Esophagus muscularis mucosa (tissue), 4 donors: Measurements from ENCODE around the gene HSD17B11.
A peak's percentile ranks its signal among the peaks of the same experiment; 100 is the strongest.

Source experiments
- EP300 ChIP-seq: sonication (generic); formaldehyde crosslinking; IDR thresholded peaks from one replicate; pipeline ENCODE4 v1.6.1; 2017; ENCODE audit warnings: antibody characterized with exemption
- POLR2A ChIP-seq: fragments of 450-650 bp; IDR thresholded peaks from one replicate; pipeline ENCODE4 v1.6.1; 2017; ENCODE audit warnings: antibody characterized with exemption, moderate library complexity, mild to moderate bottlenecking, low read depth
- POLR2AphosphoS5 ChIP-seq, 2 donors: sonication (generic); formaldehyde crosslinking; IDR thresholded peaks; one replicate each; pipeline ENCODE4 v1.6.1; 2017; ENCODE audit warnings: antibody characterized with exemption in 2 of 2
- TF ChIP-seq, protein P1 (sequence below), 3 experiments: fragments of 200-600 bp in 2 of 3; fragments of 450-650 bp in 1 of 3; sonication (generic) in 2 of 3; IDR thresholded peaks; one replicate each; pipeline ENCODE4 v1.5.1; 2017 to 2019; ENCODE audit warnings: antibody characterized with exemption in 3 of 3, mild to moderate bottlenecking in 2 of 3, moderate library complexity in 1 of 3

DNA sequence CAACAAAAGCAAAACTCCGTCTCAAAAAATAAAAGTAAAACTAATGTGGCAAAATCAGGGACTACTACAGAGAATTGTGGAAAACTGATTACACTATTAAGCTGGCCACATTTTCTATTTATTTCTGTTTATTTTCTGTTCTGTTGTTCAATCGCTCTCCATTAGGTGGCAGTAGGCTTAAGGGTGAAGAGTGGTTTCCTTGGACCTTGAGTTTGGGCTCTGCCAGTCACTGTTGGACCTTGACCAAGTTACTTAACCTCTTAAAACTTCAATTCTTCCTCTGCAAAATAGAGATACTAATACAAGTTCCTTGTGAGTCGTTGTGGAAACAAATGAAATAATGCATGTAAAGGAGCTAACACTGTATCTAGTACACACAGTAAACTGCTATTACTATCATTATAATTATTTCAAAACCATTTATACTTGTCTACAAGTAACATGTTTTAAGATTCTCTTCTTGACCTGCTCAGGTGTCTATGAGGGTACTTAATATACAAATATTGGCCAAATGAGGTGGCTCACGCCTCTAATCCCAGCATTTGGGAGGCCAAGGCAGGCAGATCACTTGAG is 15.2 kb downstream of the HSD17B11 start:
- TF ChIP-seq, protein P1, sequence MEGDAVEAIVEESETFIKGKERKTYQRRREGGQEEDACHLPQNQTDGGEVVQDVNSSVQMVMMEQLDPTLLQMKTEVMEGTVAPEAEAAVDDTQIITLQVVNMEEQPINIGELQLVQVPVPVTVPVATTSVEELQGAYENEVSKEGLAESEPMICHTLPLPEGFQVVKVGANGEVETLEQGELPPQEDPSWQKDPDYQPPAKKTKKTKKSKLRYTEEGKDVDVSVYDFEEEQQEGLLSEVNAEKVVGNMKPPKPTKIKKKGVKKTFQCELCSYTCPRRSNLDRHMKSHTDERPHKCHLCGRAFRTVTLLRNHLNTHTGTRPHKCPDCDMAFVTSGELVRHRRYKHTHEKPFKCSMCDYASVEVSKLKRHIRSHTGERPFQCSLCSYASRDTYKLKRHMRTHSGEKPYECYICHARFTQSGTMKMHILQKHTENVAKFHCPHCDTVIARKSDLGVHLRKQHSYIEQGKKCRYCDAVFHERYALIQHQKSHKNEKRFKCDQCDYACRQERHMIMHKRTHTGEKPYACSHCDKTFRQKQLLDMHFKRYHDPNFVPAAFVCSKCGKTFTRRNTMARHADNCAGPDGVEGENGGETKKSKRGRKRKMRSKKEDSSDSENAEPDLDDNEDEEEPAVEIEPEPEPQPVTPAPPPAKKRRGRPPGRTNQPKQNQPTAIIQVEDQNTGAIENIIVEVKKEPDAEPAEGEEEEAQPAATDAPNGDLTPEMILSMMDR (IDR thresholded peaks at IDR 0.05): peak; percentile 56 to 82 (median 67)
- TF ChIP-seq POLR2A: no peak
- peak; percentile 42 to 52 for TF ChIP-seq POLR2AphosphoS5 (IDR thresholded peaks at IDR 0.05)
- TF ChIP-seq EP300: no peak
